Activated CD4-positive, CD25-positive, alpha-beta regulatory T cell treated with anti-CD3 and anti-CD28 coated beads, Interleukin-2, amount 50 U/mL, for 16 hours (primary cell): ENCODE measurements around the gene ST3GAL5.
"Not testable (repeated sequence)": the region's sequence is repeated elsewhere in the genome, so short reads cannot be mapped to it uniquely, and the experiment has no call there.

Source experiments
- DNase-seq: peaks from one replicate; pipeline ENCODE4 v3.0.0-alpha.2; 2020; ENCODE audit warnings: low read depth, low spot score

ST3GAL5 gene

GRCh38 chr2:85888684-85889626 is at the start of gene ST3GAL5:
ST3GAL5 (minus strand) TSS chr2:85888990; CDS start chr2:85888905, 85 bp downstream.
- DNase-seq, result peak; percentile 84

- no peak for DNase-seq
Measured at GRCh38 chr2:85938456-85938855, 49.7 kb upstream of the ST3GAL5 start.

GRCh38 chr2:85937069-85937439 is 48.3 kb upstream of the ST3GAL5 start:
- no peak for DNase-seq

GRCh38 chr2:85936421-85937068 is 47.8 kb upstream of the ST3GAL5 start:
- DNase-seq, result no peak

GRCh38 chr2:85935746-85936208 is 47.0 kb upstream of the ST3GAL5 start:
- DNase-seq, result no peak

GRCh38 chr2:85935170-85935745 is 46.5 kb upstream of the ST3GAL5 start:
- no peak for DNase-seq

GRCh38 chr2:85933753-85934594 is 45.2 kb upstream of the ST3GAL5 start:
- DNase-seq, result no peak

- not testable (repeated sequence) for DNase-seq
Measured at GRCh38 chr2:85931151-85931550, 42.4 kb upstream of the ST3GAL5 start.

- DNase-seq, result no peak
Measured at GRCh38 chr2:85930129-85931124, 41.6 kb upstream of the ST3GAL5 start.

GRCh38 chr2:85929096-85930050 is 40.6 kb upstream of the ST3GAL5 start:
- DNase-seq, result no peak

GRCh38 chr2:85926931-85927661 is 38.3 kb upstream of the ST3GAL5 start:
- DNase-seq, result no peak

- DNase-seq, result no peak
Measured at GRCh38 chr2:85926526-85926925, 37.7 kb upstream of the ST3GAL5 start.

GRCh38 chr2:85925216-85925671 is 36.5 kb upstream of the ST3GAL5 start:
- DNase-seq, result no peak

GRCh38 chr2:85924522-85924921 is 35.7 kb upstream of the ST3GAL5 start:
- no peak for DNase-seq

- DNase-seq, result no peak
Measured at GRCh38 chr2:85922199-85922598, 33.4 kb upstream of the ST3GAL5 start.

- DNase-seq, result no peak
Measured at GRCh38 chr2:85921659-85922058, 32.9 kb upstream of the ST3GAL5 start.

- DNase-seq, result no peak
Measured at GRCh38 chr2:85920810-85921545, 32.2 kb upstream of the ST3GAL5 start.
